GM21515 (cell line): ENCODE results near the gene TMEM11.

ENCODE experiments used
- ATAC-seq: cut with Tn5 transposase; IDR thresholded peaks from one replicate; pipeline ENCODE4 v1.9.1; 2021; ENCODE audit not compliant: unreplicated experiment

Gene TMEM11

GRCh38 chr17:21163101-21163500 is 50.9 kb downstream of the TMEM11 start:
- no peak for ATAC-seq

GRCh38 chr17:21162394-21162775 is 51.6 kb downstream of the TMEM11 start:
- ATAC-seq, result no peak

- no peak for ATAC-seq
These were observed 52.2 kb downstream of the TMEM11 start for GRCh38 chr17:21161498-21162393.

- ATAC-seq, result no peak
These were observed 53.6 kb downstream of the TMEM11 start for GRCh38 chr17:21160401-21160800.

GRCh38 chr17:21157586-21158370 is 56.2 kb downstream of the TMEM11 start:
- ATAC-seq, result no peak

- ATAC-seq, result no peak
These were observed 61.2 kb downstream of the TMEM11 start for GRCh38 chr17:21152731-21153130.

- ATAC-seq, result no peak
These were observed 64.3 kb downstream of the TMEM11 start for GRCh38 chr17:21149621-21150020.
